Loucy (cell line): Measurements from ENCODE around the gene ALDH7A1.

Experiments used
- EZH2phosphoT487 ChIP-seq: fragments of 200-600 bp; IDR thresholded peaks from 2 replicates; pipeline ENCODE4 v1.6.1; 2018; ENCODE audit warnings: antibody characterized with exemption, mild to moderate bottlenecking, moderate library complexity, borderline replicate concordance
- TF ChIP-seq, protein P1 (sequence below): fragments of 200-600 bp; sonication (generic); conservative IDR thresholded peaks from 2 replicates; pipeline ENCODE4 v1.5.1; 2014; ENCODE audit warnings: mild to moderate bottlenecking, antibody characterized with exemption, low read length

DNA sequence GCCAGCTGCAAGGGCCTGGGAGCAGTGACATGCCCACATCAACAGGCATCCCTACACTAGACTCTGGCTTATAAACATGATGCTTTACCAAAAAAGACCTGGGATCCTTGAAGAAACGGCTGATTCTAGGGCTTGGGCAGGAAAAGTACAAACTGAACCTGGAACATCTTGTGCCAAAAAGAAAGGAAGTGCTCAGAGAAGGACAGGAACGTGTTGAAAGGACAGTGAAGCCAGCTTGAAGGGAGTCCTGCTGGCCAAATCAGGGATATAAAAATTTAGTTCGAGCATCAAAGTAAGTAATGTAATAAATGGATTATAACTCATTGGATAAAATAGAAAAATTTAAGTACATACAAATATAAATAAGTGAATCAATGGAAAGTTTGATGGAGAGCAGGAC, 58.1 kb downstream of the ALDH7A1 start:
- TF ChIP-seq, protein P1, sequence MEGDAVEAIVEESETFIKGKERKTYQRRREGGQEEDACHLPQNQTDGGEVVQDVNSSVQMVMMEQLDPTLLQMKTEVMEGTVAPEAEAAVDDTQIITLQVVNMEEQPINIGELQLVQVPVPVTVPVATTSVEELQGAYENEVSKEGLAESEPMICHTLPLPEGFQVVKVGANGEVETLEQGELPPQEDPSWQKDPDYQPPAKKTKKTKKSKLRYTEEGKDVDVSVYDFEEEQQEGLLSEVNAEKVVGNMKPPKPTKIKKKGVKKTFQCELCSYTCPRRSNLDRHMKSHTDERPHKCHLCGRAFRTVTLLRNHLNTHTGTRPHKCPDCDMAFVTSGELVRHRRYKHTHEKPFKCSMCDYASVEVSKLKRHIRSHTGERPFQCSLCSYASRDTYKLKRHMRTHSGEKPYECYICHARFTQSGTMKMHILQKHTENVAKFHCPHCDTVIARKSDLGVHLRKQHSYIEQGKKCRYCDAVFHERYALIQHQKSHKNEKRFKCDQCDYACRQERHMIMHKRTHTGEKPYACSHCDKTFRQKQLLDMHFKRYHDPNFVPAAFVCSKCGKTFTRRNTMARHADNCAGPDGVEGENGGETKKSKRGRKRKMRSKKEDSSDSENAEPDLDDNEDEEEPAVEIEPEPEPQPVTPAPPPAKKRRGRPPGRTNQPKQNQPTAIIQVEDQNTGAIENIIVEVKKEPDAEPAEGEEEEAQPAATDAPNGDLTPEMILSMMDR: no peak
- TF ChIP-seq EZH2phosphoT487: no peak
